Testis (tissue), 3 donors: ENCODE results near the gene FSIP1. TPM values are rescaled to one million over a fixed set of nuclear protein-coding genes. Genes with fewer than 3 reads are reported as not detected.

Experiments
- DNase-seq: peaks from one replicate; pipeline ENCODE4 v3.0.0-alpha.2; 2019
- H3K27ac ChIP-seq, 2 donors: fragments of 200-600 bp; sonication (generic); one replicate each; pipeline ENCODE4 v1.5.1; 2019
- H3K27me3 ChIP-seq: fragments of 200-600 bp; sonication (generic); one replicate; pipeline ENCODE4 v1.5.1; 2019
- H3K36me3 ChIP-seq: fragments of 200-600 bp; sonication (generic); one replicate; pipeline ENCODE4 v1.5.1; 2017; ENCODE audit warnings: low read depth; ENCODE audit errors: missing control alignments
- H3K4me1 ChIP-seq: fragments of 200-600 bp; sonication (generic); one replicate; pipeline ENCODE4 v1.5.1; 2019
- H3K4me3 ChIP-seq, 2 donors: fragments of 200-600 bp; sonication (generic); one replicate each; pipeline ENCODE4 v1.5.1; 2017 to 2019
- H3K9me3 ChIP-seq: fragments of 200-600 bp; sonication (generic); one replicate; pipeline ENCODE4 v1.5.1; 2017
- POLR2A ChIP-seq: fragments of 450-650 bp; IDR thresholded peaks from one replicate; pipeline ENCODE4 v1.6.1; 2017; ENCODE audit warnings: antibody characterized with exemption, mild to moderate bottlenecking, moderate library complexity
- WGBS, 2 donors: methylation state at CpG; one replicate each; pipeline ENCODE4 v1.1.5; 2018; 5-methylcytosine and 5-hydroxymethylcytosine counted together
- intact Hi-C: fragments of 100-400 bp; cut with DNase I; formaldehyde crosslinking; loops from one replicate; pipeline ENCODE4 v1.15.1; 2023; ENCODE audit warnings: low total_unique reads
- polyA plus RNA-seq: library from polyadenylated mRNA; stranded (reverse); fragments of 350-450 nt; fragmentation: Illumina TruSeq; extraction: RNeasy Lipid Tissue Mini Kit (QIAGEN cat#74804); gene quantifications from one replicate; pipeline ENCODE4 v1.2.3, GENCODE V29; 2014; ENCODE audit warnings: low read depth, low replicate concordance; ENCODE audit not compliant: insufficient read depth
- total RNA-seq, 2 donors: library from RNA; depleted of rRNA; stranded (reverse); fragments of >200 nt; gene quantifications; one replicate each; pipeline ENCODE4 v1.2.3, GENCODE V29; 2016
- TF ChIP-seq, protein P1 (sequence below), 3 experiments: fragments of 450-650 bp in 2 of 3; fragments of 200-600 bp in 1 of 3; sonication (generic) in 1 of 3; IDR thresholded peaks; one replicate each; pipeline ENCODE4 v1.5.1; 2016 to 2019; ENCODE audit warnings: antibody characterized with exemption in 3 of 3, mild to moderate bottlenecking in 2 of 3, moderate library complexity in 1 of 3

FSIP1 gene
- total and polyA plus RNA-seq, 3 donors from 2014 or later, result 5.8 to 11.2 (median 8.2) TPM

DNA sequence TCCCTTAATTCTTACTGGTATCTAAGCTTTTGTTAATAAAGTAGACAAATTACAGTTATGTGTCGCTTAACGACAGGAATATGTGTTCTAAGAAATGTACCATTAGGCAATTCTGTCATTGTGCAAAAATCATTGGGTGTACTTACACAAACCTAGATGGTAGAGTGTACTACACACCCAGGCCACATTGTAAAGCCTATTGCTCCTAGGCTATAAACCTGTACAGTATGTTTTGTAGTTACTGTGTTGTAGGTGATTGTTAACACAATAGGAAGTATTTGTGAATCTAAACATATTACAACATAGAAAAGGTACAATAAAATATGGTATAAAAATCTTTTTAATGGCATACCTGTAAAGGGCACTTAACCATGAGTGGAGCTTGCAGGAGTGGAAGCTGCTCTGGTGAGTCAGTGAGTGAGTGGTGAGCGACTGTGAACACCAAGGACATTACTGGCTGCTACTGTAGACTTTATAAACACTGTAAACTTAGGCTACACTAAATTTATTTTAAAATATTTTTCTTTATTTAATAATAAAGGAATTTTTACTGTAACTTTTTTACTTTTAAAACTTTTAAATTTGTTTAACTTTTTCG, 47.4 kb downstream of the FSIP1 start:
- DNase-seq, result no peak
- intact Hi-C loops, result no loop called here

DNA sequence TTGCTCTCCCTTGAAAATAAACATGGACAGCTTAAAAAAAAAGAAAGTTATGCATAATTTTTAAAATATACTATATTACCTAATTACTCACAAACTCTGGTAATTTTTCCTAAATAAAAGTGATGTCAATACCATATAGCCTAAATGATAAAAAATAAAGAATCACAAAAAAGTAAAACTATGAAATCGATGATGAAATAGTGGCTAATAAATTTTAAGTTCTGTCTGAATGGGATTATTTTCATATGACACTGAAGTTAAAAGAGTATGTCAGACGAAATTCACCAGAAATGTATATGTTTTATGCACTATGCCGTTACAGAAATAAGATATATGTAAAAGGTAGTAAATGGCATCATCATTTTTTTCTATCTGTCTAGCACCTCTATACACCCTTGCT, 51.4 kb downstream of the FSIP1 start:
- WGBS, 2 donors, result 86 to 95% methylated on average over 3 of the region's 3 CpGs
- H3K27me3 ChIP-seq, result no peaks in the 10 kb centered on the region
- no peak overlapping the region for H3K4me3 ChIP-seq
- no peaks in the 10 kb centered on the region for H3K4me1 ChIP-seq
- H3K27ac ChIP-seq, result no peak overlapping the region
- intact Hi-C loops, result no loop called here
- no peaks in the 10 kb centered on the region for H3K9me3 ChIP-seq
- TF ChIP-seq, protein P1, sequence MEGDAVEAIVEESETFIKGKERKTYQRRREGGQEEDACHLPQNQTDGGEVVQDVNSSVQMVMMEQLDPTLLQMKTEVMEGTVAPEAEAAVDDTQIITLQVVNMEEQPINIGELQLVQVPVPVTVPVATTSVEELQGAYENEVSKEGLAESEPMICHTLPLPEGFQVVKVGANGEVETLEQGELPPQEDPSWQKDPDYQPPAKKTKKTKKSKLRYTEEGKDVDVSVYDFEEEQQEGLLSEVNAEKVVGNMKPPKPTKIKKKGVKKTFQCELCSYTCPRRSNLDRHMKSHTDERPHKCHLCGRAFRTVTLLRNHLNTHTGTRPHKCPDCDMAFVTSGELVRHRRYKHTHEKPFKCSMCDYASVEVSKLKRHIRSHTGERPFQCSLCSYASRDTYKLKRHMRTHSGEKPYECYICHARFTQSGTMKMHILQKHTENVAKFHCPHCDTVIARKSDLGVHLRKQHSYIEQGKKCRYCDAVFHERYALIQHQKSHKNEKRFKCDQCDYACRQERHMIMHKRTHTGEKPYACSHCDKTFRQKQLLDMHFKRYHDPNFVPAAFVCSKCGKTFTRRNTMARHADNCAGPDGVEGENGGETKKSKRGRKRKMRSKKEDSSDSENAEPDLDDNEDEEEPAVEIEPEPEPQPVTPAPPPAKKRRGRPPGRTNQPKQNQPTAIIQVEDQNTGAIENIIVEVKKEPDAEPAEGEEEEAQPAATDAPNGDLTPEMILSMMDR (IDR thresholded peaks at IDR 0.05), result no peak
- no peak for TF ChIP-seq POLR2A
- no peak for DNase-seq
- no peaks in the 10 kb centered on the region for H3K36me3 ChIP-seq

More for the DNA sequence above, 47.4 kb downstream of the FSIP1 start:
- 97% methylated on average over 4 of the region's 4 CpGs for WGBS, 2 donors
- Histone ChIP-seq H3K27ac (no peak overlapping the region), H3K9me3 (no peaks in the 10 kb centered on the region), H3K36me3 (no peaks in the 10 kb centered on the region), H3K4me1 (no peaks in the 10 kb centered on the region), H3K27me3 (no peaks in the 10 kb centered on the region), H3K4me3 (no peak overlapping the region)
- TF ChIP-seq, protein P1 (IDR thresholded peaks at IDR 0.05), result no peak
- TF ChIP-seq POLR2A, result no peak

DNA sequence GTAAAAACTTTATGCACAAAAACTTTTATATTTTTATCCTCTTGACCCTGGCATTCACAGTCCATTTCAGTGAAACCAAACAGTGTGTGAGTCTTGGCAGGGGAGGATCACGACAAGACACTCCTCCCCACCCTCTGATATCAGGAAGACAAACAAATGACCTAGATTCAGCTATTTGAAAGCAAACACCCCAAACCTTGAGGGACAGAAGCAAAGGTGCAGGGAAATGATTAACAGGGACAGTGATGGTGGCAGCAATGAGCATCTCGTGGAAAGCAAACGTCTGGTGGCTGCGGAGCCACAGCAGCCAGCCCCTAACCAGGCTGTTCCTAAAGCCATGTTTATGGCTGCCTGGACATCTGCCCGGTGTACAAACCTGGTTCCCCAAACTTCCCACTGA, 52.1 kb downstream of the FSIP1 start:
- Histone ChIP-seq H3K27me3 (no peaks in the 10 kb centered on the region), H3K4me1 (no peaks in the 10 kb centered on the region), H3K27ac (no peak overlapping the region), H3K4me3 (no peak overlapping the region), H3K36me3 (no peaks in the 10 kb centered on the region), H3K9me3 (no peaks in the 10 kb centered on the region)
- no peak for TF ChIP-seq POLR2A
- TF ChIP-seq, protein P1 (IDR thresholded peaks at IDR 0.05), result no peak
- DNase-seq, result no peak
- intact Hi-C loops, result no loop called here
- WGBS, 2 donors, result 70 to 75% methylated on average over 5 of the region's 5 CpGs

DNA sequence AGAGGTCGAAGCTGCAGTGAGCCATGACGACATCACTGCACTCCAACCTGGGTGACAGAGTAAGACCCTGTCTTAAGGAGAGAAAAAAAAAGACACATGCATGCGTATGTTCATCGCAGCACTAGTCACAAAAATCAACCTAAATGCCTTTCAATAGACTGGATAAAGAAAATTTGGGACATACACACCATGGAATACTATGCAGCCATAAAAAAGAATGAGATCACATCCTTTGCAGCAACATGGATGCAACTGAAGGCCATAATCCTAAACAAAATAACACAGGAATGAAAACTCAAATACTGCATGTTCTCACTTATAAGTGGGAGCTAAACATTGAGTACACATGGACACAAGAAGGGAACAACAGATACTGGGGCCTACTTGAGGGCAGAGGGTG, 53.1 kb downstream of the FSIP1 start:
- no peak for DNase-seq
- Histone ChIP-seq H3K9me3 (no peaks in the 10 kb centered on the region), H3K4me1 (no peaks in the 10 kb centered on the region), H3K27me3 (no peaks in the 10 kb centered on the region), H3K36me3 (no peaks in the 10 kb centered on the region), H3K27ac (no peak overlapping the region), H3K4me3 (no peak overlapping the region)
- 93 to 96% methylated on average over 4 of the region's 4 CpGs for WGBS, 2 donors
- intact Hi-C loops, result no loop called here
- no peak for TF ChIP-seq POLR2A
- TF ChIP-seq, protein P1 (IDR thresholded peaks at IDR 0.05), result no peak

DNA sequence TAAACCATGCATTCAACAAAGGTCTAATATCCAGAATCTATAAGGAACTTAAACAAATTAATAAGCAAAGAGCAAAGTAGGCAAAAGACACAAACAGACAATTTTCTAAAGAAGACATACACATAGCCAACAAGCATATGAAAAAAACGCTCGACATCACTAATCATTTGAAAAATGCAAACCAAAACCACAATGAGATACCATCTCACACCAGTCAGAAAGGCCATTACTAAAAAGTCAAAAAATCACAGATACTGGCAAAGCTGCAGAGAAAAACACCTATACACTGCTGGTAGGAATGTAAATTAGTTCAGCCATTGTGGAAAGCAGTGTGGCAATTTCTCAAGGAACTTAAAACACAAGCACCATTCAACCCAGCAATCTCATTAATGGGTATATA, 53.8 kb downstream of the FSIP1 start:
- 85 to 93% methylated on average over 2 of the region's 2 CpGs for WGBS, 2 donors
- Histone ChIP-seq H3K27ac (no peak overlapping the region), H3K4me3 (no peak overlapping the region), H3K9me3 (no peaks in the 10 kb centered on the region), H3K4me1 (no peaks in the 10 kb centered on the region), H3K36me3 (no peaks in the 10 kb centered on the region), H3K27me3 (no peaks in the 10 kb centered on the region)
- no peak for DNase-seq
- intact Hi-C loops, result no loop called here
- TF ChIP-seq POLR2A, result no peak
- TF ChIP-seq, protein P1 (IDR thresholded peaks at IDR 0.05), result no peak
